ENCODE results near the gene LRRC19. TPM values are rescaled to one million over a fixed set of nuclear protein-coding genes. Genes with fewer than 3 reads are reported as not detected.

Gene LRRC19
- total RNA-seq, 6 experiments from 2014 or later = 0.46 to 2.6 (median 0.91) TPM

DNA sequence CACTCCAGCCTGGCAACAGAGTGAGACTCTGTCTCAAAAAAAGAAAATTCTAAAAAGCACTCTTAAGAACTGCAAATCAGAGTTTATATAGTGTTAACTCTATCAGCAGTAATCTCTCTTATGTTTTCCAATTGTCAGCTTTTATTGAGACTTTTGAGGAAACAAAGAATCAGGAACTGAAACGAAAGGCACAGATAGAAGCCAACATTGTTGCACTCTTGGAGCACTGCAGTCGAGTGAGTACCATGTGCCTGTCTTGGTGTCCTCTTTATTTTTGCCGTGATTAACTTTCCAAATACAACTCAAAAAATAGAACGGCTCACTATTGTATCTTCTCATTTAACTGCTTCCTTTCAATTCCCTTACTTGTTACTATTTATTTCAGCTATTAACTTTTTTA lies 41.7 kb upstream of the LRRC19 start:
- Histone ChIP-seq H3K4me3 (no peak overlapping the region), H3K36me3 (no peaks in the 10 kb centered on the region), H3K27ac (no peak overlapping the region), H3K9me3 (no peaks in the 10 kb centered on the region), H3K4me1 (no peaks in the 10 kb centered on the region), H3K27me3 (no peaks in the 10 kb centered on the region)
- TF ChIP-seq POLR2A (IDR thresholded peaks at IDR 0.05) = no peak
- TF ChIP-seq, protein P1, sequence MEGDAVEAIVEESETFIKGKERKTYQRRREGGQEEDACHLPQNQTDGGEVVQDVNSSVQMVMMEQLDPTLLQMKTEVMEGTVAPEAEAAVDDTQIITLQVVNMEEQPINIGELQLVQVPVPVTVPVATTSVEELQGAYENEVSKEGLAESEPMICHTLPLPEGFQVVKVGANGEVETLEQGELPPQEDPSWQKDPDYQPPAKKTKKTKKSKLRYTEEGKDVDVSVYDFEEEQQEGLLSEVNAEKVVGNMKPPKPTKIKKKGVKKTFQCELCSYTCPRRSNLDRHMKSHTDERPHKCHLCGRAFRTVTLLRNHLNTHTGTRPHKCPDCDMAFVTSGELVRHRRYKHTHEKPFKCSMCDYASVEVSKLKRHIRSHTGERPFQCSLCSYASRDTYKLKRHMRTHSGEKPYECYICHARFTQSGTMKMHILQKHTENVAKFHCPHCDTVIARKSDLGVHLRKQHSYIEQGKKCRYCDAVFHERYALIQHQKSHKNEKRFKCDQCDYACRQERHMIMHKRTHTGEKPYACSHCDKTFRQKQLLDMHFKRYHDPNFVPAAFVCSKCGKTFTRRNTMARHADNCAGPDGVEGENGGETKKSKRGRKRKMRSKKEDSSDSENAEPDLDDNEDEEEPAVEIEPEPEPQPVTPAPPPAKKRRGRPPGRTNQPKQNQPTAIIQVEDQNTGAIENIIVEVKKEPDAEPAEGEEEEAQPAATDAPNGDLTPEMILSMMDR (IDR thresholded peaks at IDR 0.05) = no peak
- intact Hi-C loops (cut with DNase I) = no loop called here
- DNase-seq (no peak), ATAC-seq (peak in 3 of 4 donors; percentile 39 to 62 (median 43))
- WGBS (ENCODE audit: insufficient coverage, low coverage, low lambda C conversion rate, missing lambda C conversion rate) = 65% methylated on average over 3 of the region's 4 CpGs

DNA sequence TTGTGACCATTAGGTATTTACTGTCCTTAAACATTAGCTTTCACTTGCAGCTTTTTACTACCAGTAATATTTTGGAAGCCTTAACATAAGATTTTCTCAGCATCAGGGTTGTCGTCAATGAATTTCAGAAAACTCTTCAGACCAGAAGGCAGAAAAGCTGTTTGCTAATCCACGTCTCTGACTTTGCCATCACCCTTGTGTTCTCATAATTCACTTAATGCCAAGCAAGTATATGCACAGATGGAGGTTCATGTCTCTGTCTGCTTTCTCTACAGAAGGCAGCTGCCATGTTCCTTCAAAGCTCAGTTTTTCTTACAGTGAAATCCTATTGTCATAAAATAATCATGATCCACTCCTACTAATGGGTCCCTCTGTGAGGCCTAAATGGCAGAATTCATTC lies 37.7 kb upstream of the LRRC19 start:
- DNase-seq (no peak), ATAC-seq (no peak)
- 86% methylated on average over 2 of the region's 2 CpGs for WGBS (ENCODE audit: insufficient coverage, low coverage, low lambda C conversion rate, missing lambda C conversion rate)
- H3K27me3 ChIP-seq = no peaks in the 10 kb centered on the region
- no peak for TF ChIP-seq POLR2A (IDR thresholded peaks at IDR 0.05)
- TF ChIP-seq, protein P1 (IDR thresholded peaks at IDR 0.05) = no peak
- no peak overlapping the region for H3K27ac ChIP-seq
- peaks cover 0 to under 1% (median 0%) of the 10 kb centered on the region in 4 donors for H3K4me1 ChIP-seq
- no peaks in the 10 kb centered on the region for H3K9me3 ChIP-seq
- no peak overlapping the region for H3K4me3 ChIP-seq
- intact Hi-C loops (cut with DNase I) = no loop called here
- H3K36me3 ChIP-seq = no peaks in the 10 kb centered on the region

DNA sequence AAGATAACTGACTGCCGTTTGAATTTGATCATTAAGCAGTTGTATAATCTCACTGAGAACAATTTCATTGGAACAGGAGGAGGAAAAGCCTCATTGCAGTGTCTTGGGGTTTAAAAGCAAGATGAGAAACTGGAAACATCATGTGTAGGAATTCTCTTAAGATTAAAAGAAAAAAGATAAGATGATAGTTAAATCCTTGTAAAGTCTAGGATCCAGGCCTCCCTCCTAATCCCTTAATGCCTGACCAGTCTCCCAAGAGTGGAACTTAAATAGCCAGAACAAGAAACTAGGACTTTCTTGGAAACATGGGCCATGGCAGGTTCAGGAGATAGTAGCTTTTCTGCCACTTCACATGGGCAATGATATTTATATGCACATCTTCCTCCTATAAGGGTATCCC lies 37.0 kb upstream of the LRRC19 start:
- Histone ChIP-seq H3K27me3 (no peaks in the 10 kb centered on the region), H3K9me3 (no peaks in the 10 kb centered on the region), H3K36me3 (no peaks in the 10 kb centered on the region), H3K4me1 (peaks cover 0 to 7% (median 0%) of the 10 kb centered on the region in 4 donors), H3K27ac (no peak overlapping the region), H3K4me3 (no peak overlapping the region)
- 78% methylated on average over 1 of the region's 1 CpG for WGBS (ENCODE audit: insufficient coverage, low coverage, low lambda C conversion rate, missing lambda C conversion rate)
- intact Hi-C loops (cut with DNase I) = no loop called here
- DNase-seq = no peak
- ATAC-seq = no peak
- TF ChIP-seq, protein P1 (IDR thresholded peaks at IDR 0.05) = no peak
- TF ChIP-seq POLR2A (IDR thresholded peaks at IDR 0.05) = no peak

DNA sequence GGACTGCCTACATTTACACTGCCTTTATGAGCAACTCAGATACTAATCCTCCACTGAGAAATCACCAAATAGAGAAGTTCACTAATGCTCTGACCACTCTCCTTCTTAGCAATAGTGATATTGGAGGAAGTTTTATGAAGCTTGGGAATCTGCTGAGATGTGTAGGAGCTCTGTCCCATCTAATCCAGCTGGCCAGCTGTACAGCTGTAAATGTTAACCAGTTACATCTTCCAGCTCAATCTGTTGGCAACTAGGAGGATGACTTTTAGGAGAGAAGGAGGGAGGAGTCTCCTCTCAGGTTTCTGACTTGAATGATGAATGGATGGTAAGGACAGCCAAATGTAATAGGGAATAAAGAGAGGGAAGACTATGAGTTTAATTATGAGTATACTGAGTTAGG lies 36.3 kb upstream of the LRRC19 start:
- H3K36me3 ChIP-seq = no peaks in the 10 kb centered on the region
- no peak overlapping the region for H3K4me3 ChIP-seq
- no peak for TF ChIP-seq POLR2A (IDR thresholded peaks at IDR 0.05)
- TF ChIP-seq, protein P1 (IDR thresholded peaks at IDR 0.05) = no peak
- H3K4me1 ChIP-seq = peaks cover 0 to 14% (median 0%) of the 10 kb centered on the region in 4 donors
- ATAC-seq (no peak), DNase-seq (no peak)
- intact Hi-C loops (cut with DNase I) = no loop called here
- H3K9me3 ChIP-seq = no peaks in the 10 kb centered on the region
- H3K27me3 ChIP-seq = no peaks in the 10 kb centered on the region
- no peak overlapping the region for H3K27ac ChIP-seq

DNA sequence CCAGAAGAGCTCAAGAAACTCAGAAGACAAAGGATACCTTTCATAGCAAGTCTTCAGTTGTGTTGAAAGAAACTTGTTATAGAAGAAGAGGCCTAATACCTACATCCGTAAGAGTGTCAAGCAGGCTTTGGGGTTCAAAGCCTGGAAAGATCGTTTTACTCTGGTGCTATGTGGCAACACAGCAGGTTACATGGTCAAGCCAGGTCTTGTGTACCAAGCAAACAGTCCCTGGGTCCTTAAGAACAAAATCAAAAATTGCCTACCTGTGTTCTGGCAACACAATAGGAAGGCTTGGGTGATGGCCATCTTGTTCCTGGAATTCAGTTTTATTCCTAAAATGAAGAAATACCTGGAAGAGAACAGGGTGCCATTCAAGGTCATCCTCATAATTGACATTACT lies 32.0 kb upstream of the LRRC19 start:
- TF ChIP-seq, protein P1 (IDR thresholded peaks at IDR 0.05) = no peak
- no peak for TF ChIP-seq POLR2A (IDR thresholded peaks at IDR 0.05)
- ATAC-seq (peak; percentile 33 to 84 (median 68)), DNase-seq (no peak)
- no peaks in the 10 kb centered on the region for H3K36me3 ChIP-seq
- peaks cover 0 to 18% (median 0%) of the 10 kb centered on the region in 4 donors for H3K4me1 ChIP-seq
- H3K9me3 ChIP-seq = no peaks in the 10 kb centered on the region
- intact Hi-C loops (cut with DNase I) = loop anchor here (10.0 kb wide), 2 partner anchors 237 to 247 kb away; no protein-coding TSS in a partner anchor
- WGBS (ENCODE audit: insufficient coverage, low coverage, low lambda C conversion rate, missing lambda C conversion rate) = 40% methylated on average over 2 of the region's 2 CpGs
- no peak overlapping the region for H3K27ac ChIP-seq
- no peaks in the 10 kb centered on the region for H3K27me3 ChIP-seq
- no peak overlapping the region for H3K4me3 ChIP-seq
